Measurements from ENCODE around the gene AP5Z1. TPM values are rescaled to one million over a fixed set of nuclear protein-coding genes. Genes with fewer than 3 reads are reported as not detected.

The AP5Z1 gene
- total and polyA plus RNA-seq, 2 donors (not counting 1 experiment from before 2014, with no cell fraction given) = 99.7 to 113 TPM

DNA sequence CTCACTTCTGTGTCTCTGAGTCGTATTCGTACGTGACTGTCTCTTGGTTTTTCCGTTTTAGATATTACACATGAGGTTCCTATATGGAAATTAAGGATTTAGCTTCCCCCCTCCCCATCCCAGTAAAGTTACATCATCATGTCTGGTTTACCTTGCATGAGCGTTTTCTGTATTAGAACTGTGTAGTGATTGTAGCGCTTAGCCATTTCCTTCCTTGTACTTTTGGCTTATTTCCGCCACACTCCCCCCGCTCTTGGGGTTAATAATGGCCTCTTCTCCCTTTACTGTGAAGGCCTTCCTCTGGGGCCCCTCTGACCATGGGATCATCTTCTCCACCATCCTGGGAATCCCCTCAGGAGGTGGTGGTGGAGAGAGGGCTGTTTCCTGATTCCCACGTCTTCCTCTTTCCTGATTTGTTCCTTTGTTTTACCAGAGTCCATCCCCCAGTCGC lies 27.2 kb upstream of the AP5Z1 start:
- peaks cover 68% of the 10 kb centered on the region for H3K79me2 ChIP-seq (ENCODE audit: control insufficient read depth, insufficient read depth, low read length)

DNA sequence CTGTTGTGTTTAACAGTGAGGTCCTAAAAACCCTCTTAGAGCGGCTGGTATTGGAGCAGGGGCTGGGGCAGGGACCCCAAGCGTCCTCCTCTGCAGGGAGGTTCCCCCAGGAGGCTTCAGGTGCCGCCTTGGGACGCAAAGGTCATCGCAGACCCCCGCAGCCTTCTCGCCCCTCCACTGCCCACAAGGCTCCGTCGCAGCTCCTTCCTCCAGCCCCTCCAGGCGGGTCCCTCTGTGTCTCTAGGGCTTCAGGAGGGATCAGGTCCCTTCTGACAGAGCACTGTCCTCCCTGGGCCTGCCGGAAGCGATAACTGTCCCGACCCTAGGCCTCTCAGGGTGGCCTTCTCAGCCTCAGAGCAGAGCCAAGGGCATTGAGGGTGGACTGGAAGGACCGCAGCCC lies 26.1 kb upstream of the AP5Z1 start:
- H3K4me1 Mint-ChIP-seq = peaks cover 45% of the 10 kb centered on the region

More for the DNA sequence above, 27.2 kb upstream of the AP5Z1 start:
- H3K9me3 Mint-ChIP-seq (ENCODE audit: insufficient read depth) = no peaks in the 10 kb centered on the region
- intact Hi-C loops (cut with micrococcal nuclease) = no loop called here
- CTCF ChIA-PET = no interaction called here
- DNase-seq (no peak), ATAC-seq (ENCODE audit: low read depth) (no peak)
- H2AFZ ChIP-seq (ENCODE audit: insufficient read depth, low read depth, low read length, poor library complexity, severe bottlenecking) = no peak overlapping the region
- no peaks in the 10 kb centered on the region for H3K27me3 Mint-ChIP-seq
- no peaks in the 10 kb centered on the region for H3K9me3 ChIP-seq (ENCODE audit: control extremely low read depth in 1 of 3, control insufficient read depth in 2 of 3, insufficient read depth in 1 of 3, low read length in 2 of 3)
- WGBS (ENCODE audit: insufficient coverage) = 100% methylated on average over 1 of the region's 10 CpGs
- peaks cover 47% of the 10 kb centered on the region for H3K4me1 Mint-ChIP-seq
- peak overlapping the region in 1 of 2 donors; percentile 59 for H3K27ac ChIP-seq (ENCODE audit: low read length in 2 of 2)
- peaks cover 0 to 31% of the 10 kb centered on the region in 2 experiments for H3K36me3 ChIP-seq (replicated peaks in 1 of 2; ENCODE audit: control extremely low read depth in 1 of 2, control insufficient read depth in 1 of 2, extremely low read depth in 1 of 2, insufficient read depth in 2 of 2, low read length in 1 of 2)
- H3K27ac Mint-ChIP-seq = peak overlapping the region; percentile 39
- POLR2A ChIA-PET = no interaction called here
- H4K20me1 ChIP-seq (ENCODE audit: control insufficient read depth, insufficient read depth, low read length, poor library complexity, severe bottlenecking) = peaks cover 36% of the 10 kb centered on the region
- H3K4me1 ChIP-seq (ENCODE audit: control insufficient read depth in 2 of 2, insufficient read depth in 2 of 2, low read length in 2 of 2) = peaks cover 17 to 42% of the 10 kb centered on the region in 2 donors
- no peak overlapping the region for H3K4me2 ChIP-seq (replicated peaks; ENCODE audit: low read depth, low read length, poor library complexity, severe bottlenecking)
- H3K4me3 ChIP-seq (ENCODE audit: control extremely low read depth in 1 of 5, extremely low read depth in 1 of 5, insufficient read depth in 1 of 5, low read depth in 2 of 5, low read length in 4 of 5) = no peak overlapping the region
- TF ChIP-seq, protein P1, sequence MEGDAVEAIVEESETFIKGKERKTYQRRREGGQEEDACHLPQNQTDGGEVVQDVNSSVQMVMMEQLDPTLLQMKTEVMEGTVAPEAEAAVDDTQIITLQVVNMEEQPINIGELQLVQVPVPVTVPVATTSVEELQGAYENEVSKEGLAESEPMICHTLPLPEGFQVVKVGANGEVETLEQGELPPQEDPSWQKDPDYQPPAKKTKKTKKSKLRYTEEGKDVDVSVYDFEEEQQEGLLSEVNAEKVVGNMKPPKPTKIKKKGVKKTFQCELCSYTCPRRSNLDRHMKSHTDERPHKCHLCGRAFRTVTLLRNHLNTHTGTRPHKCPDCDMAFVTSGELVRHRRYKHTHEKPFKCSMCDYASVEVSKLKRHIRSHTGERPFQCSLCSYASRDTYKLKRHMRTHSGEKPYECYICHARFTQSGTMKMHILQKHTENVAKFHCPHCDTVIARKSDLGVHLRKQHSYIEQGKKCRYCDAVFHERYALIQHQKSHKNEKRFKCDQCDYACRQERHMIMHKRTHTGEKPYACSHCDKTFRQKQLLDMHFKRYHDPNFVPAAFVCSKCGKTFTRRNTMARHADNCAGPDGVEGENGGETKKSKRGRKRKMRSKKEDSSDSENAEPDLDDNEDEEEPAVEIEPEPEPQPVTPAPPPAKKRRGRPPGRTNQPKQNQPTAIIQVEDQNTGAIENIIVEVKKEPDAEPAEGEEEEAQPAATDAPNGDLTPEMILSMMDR (IDR thresholded peaks at IDR 0.05) = no peak
- TF ChIP-seq EZH2 (IDR thresholded peaks at IDR 0.05; ENCODE audit: borderline replicate concordance, insufficient read depth, low read depth, low read length, poor library complexity, severe bottlenecking) = no peak
- H3K9ac ChIP-seq (ENCODE audit: low read length) = no peak overlapping the region
- no peaks in the 10 kb centered on the region for H3K27me3 ChIP-seq (replicated peaks in 1 of 4; ENCODE audit: control extremely low read depth in 1 of 4, control insufficient read depth in 3 of 4, insufficient read depth in 4 of 4, low read length in 3 of 4)
- peak overlapping the region; percentile 46 for H3K4me3 Mint-ChIP-seq

More for the DNA sequence above, 26.1 kb upstream of the AP5Z1 start:
- H3K27me3 ChIP-seq (replicated peaks in 1 of 4; ENCODE audit: control extremely low read depth in 1 of 4, control insufficient read depth in 3 of 4, insufficient read depth in 4 of 4, low read length in 3 of 4) = no peaks in the 10 kb centered on the region
- Mint-ChIP-seq H3K4me3 (no peak overlapping the region), H3K9me3 (ENCODE audit: insufficient read depth) (no peaks in the 10 kb centered on the region), H3K27ac (peak overlapping the region; percentile 73), H3K27me3 (no peaks in the 10 kb centered on the region)
- WGBS (ENCODE audit: insufficient coverage) = 100% methylated on average over 13 of the region's 14 CpGs
- ATAC-seq (ENCODE audit: low read depth) (no peak), DNase-seq (no peak)
- intact Hi-C loops (cut with micrococcal nuclease) = no loop called here
- peaks cover 78% of the 10 kb centered on the region for H3K79me2 ChIP-seq (ENCODE audit: control insufficient read depth, insufficient read depth, low read length)
- no peak overlapping the region for H2AFZ ChIP-seq (ENCODE audit: insufficient read depth, low read depth, low read length, poor library complexity, severe bottlenecking)
- peaks cover 13 to 40% of the 10 kb centered on the region in 2 donors for H3K4me1 ChIP-seq (ENCODE audit: control insufficient read depth in 2 of 2, insufficient read depth in 2 of 2, low read length in 2 of 2)
- no peak overlapping the region for H3K4me2 ChIP-seq (replicated peaks; ENCODE audit: low read depth, low read length, poor library complexity, severe bottlenecking)
- ChIA-PET CTCF (interaction anchor here (1.6 kb wide), 1 partner anchor 138 kb away, joined by 9 read pairs; no protein-coding TSS in a partner anchor), POLR2A (no interaction called here)
- peaks cover 0 to 33% of the 10 kb centered on the region in 2 experiments for H3K36me3 ChIP-seq (replicated peaks in 1 of 2; ENCODE audit: control extremely low read depth in 1 of 2, control insufficient read depth in 1 of 2, extremely low read depth in 1 of 2, insufficient read depth in 2 of 2, low read length in 1 of 2)
- peaks cover 47% of the 10 kb centered on the region for H4K20me1 ChIP-seq (ENCODE audit: control insufficient read depth, insufficient read depth, low read length, poor library complexity, severe bottlenecking)
- TF ChIP-seq, protein P1 (IDR thresholded peaks at IDR 0.05) = no peak
- TF ChIP-seq EZH2 (IDR thresholded peaks at IDR 0.05; ENCODE audit: borderline replicate concordance, insufficient read depth, low read depth, low read length, poor library complexity, severe bottlenecking) = no peak
- no peak overlapping the region for H3K27ac ChIP-seq (ENCODE audit: low read length in 2 of 2)
- no peaks in the 10 kb centered on the region for H3K9me3 ChIP-seq (ENCODE audit: control extremely low read depth in 1 of 3, control insufficient read depth in 2 of 3, insufficient read depth in 1 of 3, low read length in 2 of 3)
- no peak overlapping the region for H3K4me3 ChIP-seq (ENCODE audit: control extremely low read depth in 1 of 5, extremely low read depth in 1 of 5, insufficient read depth in 1 of 5, low read depth in 2 of 5, low read length in 4 of 5)
- H3K9ac ChIP-seq (ENCODE audit: low read length) = no peak overlapping the region

Measured in B cell (primary cell).